Liver (tissue), 3 donors: ENCODE data around the gene THAP7.

Experiments used
- ATF3 ChIP-seq: IDR thresholded peaks from 2 replicates; pipeline ENCODE4 v1.6.1; 2016; ENCODE audit warnings: antibody characterized with exemption
- CTCF ChIP-seq: fragments of 150-350 bp; IDR thresholded peaks from 2 replicates; pipeline ENCODE4 v1.5.1; 2017; ENCODE audit warnings: improper control_type of control experiment, low read depth, low read length; ENCODE audit not compliant: missing input control
- EGR1 ChIP-seq, 2 donors: IDR thresholded peaks; 2 replicates each; pipeline ENCODE4 v1.6.1; 2016 to 2018; ENCODE audit warnings: antibody characterized with exemption in 2 of 2, low read depth in 2 of 2
- FOXA1 ChIP-seq: IDR thresholded peaks from 2 replicates; pipeline ENCODE4 v1.6.1; 2016; ENCODE audit warnings: antibody characterized with exemption
- JUND ChIP-seq, 2 donors: IDR thresholded peaks; 2 replicates each; pipeline ENCODE4 v1.6.1; 2016; ENCODE audit warnings: antibody characterized with exemption in 2 of 2
- MAX ChIP-seq: IDR thresholded peaks from 2 replicates; pipeline ENCODE4 v1.6.1; 2016; ENCODE audit warnings: antibody characterized with exemption
- REST ChIP-seq: IDR thresholded peaks from 2 replicates; pipeline ENCODE4 v1.6.1; 2016; ENCODE audit warnings: antibody characterized with exemption, mild to moderate bottlenecking
- SP1 ChIP-seq: IDR thresholded peaks from 2 replicates; pipeline ENCODE4 v1.6.1; 2018; ENCODE audit warnings: antibody characterized with exemption, mild to moderate bottlenecking
- TAF1 ChIP-seq: conservative IDR thresholded peaks from 2 replicates; pipeline ENCODE4 v1.6.1; 2016; ENCODE audit warnings: antibody characterized with exemption, mild to moderate bottlenecking
- YY1 ChIP-seq: IDR thresholded peaks from 2 replicates; pipeline ENCODE4 v1.6.1; 2016; ENCODE audit warnings: antibody characterized with exemption, mild to moderate bottlenecking
- ZBTB33 ChIP-seq: IDR thresholded peaks from 2 replicates; pipeline ENCODE4 v1.6.1; 2016; ENCODE audit warnings: antibody characterized with exemption
- donor health status: healthy.
- donor health status: healthy.

- no peak for TF ChIP-seq CTCF
- no peak for TF ChIP-seq REST
- TF ChIP-seq JUND (IDR thresholded peaks at IDR 0.05) = no peak
- TF ChIP-seq EGR1 (IDR thresholded peaks at IDR 0.05; ENCODE audit: low read depth in 2 of 2) = no peak
- no peak for TF ChIP-seq TAF1
- no peak for TF ChIP-seq ATF3
- no peak for TF ChIP-seq FOXA1
- TF ChIP-seq YY1 = no peak
- TF ChIP-seq SP1 = no peak
- no peak for TF ChIP-seq MAX
- TF ChIP-seq ZBTB33 = no peak
These were observed 1.9 kb upstream of the THAP7 start for GRCh38 chr22:21003782-21004181.
